ENCODE data around the gene VDR.

VDR gene

DNA sequence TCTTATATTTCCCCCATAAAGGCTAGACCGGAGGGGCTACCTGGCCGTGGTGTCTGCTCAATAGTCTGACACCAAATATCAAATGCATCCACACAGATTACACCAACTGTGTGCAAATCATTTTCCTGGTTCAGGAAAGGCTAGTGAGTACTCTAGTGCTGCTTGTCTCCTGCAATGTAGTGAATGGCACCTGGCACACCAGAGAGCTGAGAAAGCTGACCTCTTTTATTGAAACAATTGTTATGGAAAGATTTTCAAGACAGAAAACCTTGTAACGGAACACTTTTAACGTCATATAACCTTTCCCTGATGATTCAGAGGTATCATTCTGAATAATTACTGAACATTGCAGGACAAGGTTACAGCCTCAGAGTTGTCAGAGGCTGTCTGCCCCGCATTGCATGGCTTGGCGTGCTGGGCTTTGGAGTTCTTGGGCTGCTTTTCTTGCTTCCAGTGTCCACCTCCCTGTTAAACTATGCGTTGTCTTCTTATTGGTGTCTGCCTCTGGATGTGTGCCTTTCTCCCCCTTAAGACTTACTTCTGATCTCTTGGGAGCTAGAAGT is 44.4 kb downstream of the VDR start:
- TF ChIP-seq FOXP2 (optimal IDR thresholded peaks at IDR 0.05; ENCODE audit: borderline replicate concordance, extremely low read depth, extremely low read length, insufficient read depth) (no peak), SIN3A (IDR thresholded peaks at IDR 0.05; ENCODE audit: borderline replicate concordance, insufficient read depth, low read length) (no peak), TAF1 (IDR thresholded peaks at IDR 0.05; ENCODE audit: borderline replicate concordance, insufficient read depth, low read length) (no peak), POLR2AphosphoS5 (IDR thresholded peaks at IDR 0.05; ENCODE audit: low read depth, low read length) (no peak)
- TF ChIP-seq, protein P1, sequence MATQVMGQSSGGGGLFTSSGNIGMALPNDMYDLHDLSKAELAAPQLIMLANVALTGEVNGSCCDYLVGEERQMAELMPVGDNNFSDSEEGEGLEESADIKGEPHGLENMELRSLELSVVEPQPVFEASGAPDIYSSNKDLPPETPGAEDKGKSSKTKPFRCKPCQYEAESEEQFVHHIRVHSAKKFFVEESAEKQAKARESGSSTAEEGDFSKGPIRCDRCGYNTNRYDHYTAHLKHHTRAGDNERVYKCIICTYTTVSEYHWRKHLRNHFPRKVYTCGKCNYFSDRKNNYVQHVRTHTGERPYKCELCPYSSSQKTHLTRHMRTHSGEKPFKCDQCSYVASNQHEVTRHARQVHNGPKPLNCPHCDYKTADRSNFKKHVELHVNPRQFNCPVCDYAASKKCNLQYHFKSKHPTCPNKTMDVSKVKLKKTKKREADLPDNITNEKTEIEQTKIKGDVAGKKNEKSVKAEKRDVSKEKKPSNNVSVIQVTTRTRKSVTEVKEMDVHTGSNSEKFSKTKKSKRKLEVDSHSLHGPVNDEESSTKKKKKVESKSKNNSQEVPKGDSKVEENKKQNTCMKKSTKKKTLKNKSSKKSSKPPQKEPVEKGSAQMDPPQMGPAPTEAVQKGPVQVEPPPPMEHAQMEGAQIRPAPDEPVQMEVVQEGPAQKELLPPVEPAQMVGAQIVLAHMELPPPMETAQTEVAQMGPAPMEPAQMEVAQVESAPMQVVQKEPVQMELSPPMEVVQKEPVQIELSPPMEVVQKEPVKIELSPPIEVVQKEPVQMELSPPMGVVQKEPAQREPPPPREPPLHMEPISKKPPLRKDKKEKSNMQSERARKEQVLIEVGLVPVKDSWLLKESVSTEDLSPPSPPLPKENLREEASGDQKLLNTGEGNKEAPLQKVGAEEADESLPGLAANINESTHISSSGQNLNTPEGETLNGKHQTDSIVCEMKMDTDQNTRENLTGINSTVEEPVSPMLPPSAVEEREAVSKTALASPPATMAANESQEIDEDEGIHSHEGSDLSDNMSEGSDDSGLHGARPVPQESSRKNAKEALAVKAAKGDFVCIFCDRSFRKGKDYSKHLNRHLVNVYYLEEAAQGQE (IDR thresholded peaks at IDR 0.05; ENCODE audit: insufficient read depth in 1 of 2, low read depth in 2 of 2, low read length in 2 of 2) = no peak

DNA sequence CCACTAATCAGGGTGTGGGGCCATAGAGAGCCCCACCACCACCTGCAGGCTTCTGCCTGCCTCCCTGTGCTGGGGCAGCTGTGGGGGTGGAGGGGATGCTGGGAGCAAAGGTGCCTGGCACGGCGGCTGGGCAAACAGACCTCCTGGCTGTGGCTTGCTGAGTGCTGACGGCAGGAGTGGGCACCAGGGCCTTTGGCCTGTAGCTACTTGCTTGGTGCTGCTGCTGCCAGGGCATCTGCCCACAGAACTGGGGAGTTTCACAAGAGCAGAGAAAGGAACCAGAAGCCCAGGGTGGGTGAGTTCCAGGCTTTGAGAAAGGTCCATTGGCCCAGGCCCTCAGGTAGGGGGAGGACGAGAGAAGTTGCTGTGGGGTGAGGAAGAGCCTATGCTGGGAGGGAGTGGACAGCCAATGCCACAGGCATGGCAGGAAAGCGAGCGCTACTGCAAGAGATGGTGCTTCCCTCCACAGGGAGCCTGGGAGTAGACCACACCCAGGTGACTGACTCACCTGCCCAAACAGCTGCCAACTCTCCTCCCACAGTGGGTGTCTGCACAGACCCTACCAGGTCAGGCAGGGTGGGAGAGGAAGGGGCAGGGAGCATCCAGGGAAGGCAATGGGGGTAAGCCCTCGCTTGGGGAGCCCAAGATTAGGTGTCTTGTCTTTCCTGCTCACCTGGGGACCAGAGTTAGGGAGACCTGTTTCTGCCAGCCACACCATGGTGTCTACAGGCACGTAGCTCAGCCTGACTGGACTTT is 46.1 kb downstream of the VDR start:
- TF ChIP-seq TAF1 (IDR thresholded peaks at IDR 0.05; ENCODE audit: borderline replicate concordance, insufficient read depth, low read length) = no peak
- TF ChIP-seq FOXP2 (optimal IDR thresholded peaks at IDR 0.05; ENCODE audit: borderline replicate concordance, extremely low read depth, extremely low read length, insufficient read depth) = no peak
- TF ChIP-seq, protein P1 (IDR thresholded peaks at IDR 0.05; ENCODE audit: insufficient read depth in 1 of 2, low read depth in 2 of 2, low read length in 2 of 2) = no peak

DNA sequence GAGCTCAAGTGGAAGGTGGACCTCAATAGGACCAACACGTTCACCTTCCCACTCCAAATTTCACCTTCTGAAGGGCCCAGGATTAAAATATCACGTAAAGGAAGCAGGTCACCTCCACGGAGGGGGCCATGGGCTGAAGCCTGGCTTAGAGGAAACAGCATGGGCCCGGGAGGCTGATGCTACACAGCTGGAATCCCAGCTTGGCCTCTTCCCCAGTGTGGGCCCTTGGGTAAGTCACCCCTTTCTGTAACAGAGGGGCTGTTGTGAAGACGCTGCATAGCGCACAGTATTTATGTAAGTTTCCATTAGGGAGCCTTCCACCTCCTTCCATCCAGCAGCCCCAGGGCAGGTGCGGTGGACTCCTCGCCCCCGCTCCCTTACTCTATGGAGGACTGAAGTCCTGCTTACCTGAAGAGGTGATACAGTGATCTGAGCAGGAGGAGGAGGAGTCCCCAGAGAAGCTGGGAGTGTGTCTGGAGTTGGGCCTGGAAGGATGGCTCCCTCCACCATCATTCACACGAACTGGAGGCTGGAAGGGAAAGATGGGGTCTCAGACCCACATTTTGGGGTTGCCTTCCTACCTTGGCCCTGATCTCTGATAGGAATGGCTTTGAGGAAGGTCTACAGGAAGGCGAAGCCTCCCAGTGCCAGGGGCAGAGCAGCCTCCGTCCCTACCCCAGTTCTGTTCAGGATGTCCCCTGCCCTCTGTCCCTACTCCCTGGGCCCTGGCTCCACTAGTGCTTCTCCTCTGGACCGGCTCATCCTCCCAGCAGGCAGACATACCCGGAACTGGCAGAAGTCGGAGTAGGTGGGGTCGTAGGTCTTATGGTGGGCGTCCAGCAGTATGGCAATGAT is 47.8 kb downstream of the VDR start:
- no peak for TF ChIP-seq TAF1 (IDR thresholded peaks at IDR 0.05; ENCODE audit: borderline replicate concordance, insufficient read depth, low read length)
- TF ChIP-seq, protein P1 (IDR thresholded peaks at IDR 0.05; ENCODE audit: insufficient read depth in 1 of 2, low read depth in 2 of 2, low read length in 2 of 2) = no peak
- no peak for TF ChIP-seq FOXP2 (optimal IDR thresholded peaks at IDR 0.05; ENCODE audit: borderline replicate concordance, extremely low read depth, extremely low read length, insufficient read depth)

DNA sequence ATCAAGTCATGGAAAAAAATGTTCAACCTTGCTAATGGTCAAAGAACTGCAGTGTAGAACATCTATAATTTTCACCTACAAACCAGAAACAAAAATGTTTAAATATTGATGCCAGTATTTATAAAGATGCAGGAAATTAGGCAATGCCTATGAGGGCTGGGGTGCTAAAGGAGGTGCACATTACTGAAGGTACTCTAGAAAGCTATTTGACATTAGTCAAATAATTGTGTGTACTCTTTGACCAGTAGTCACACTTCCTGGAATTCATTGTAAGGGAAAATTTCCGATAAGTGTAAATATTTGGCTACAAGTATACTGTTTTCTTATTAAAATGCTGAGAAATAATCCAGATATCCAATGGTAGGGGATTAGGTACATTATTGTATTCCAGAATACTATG is 48.7 kb downstream of the VDR start:
- no peak for TF ChIP-seq TAF1 (IDR thresholded peaks at IDR 0.05; ENCODE audit: borderline replicate concordance, insufficient read depth, low read length)
- no peak for TF ChIP-seq POLR2AphosphoS5 (IDR thresholded peaks at IDR 0.05; ENCODE audit: low read depth, low read length)
- TF ChIP-seq, protein P1 (IDR thresholded peaks at IDR 0.05; ENCODE audit: insufficient read depth in 1 of 2, low read depth in 2 of 2, low read length in 2 of 2) = no peak
- TF ChIP-seq FOXP2 (optimal IDR thresholded peaks at IDR 0.05; ENCODE audit: borderline replicate concordance, extremely low read depth, extremely low read length, insufficient read depth) = no peak
- TF ChIP-seq SIN3A (IDR thresholded peaks at IDR 0.05; ENCODE audit: borderline replicate concordance, insufficient read depth, low read length) = no peak
